ENCODE measurements around the gene PAPPA2.

Gene PAPPA2

GRCh38 chr1:176847052-176847451 lies 384.1 kb downstream of the PAPPA2 start:
- no peak overlapping the region for H3K4me3 ChIP-seq (ENCODE audit: low read length)
- TF ChIP-seq CTCF (conservative IDR thresholded peaks at IDR 0.05; ENCODE audit: low read length): no peak
- peak; percentile 23 for DNase-seq (ENCODE audit: low read depth)

GRCh38 chr1:176849281-176849680 lies 386.3 kb downstream of the PAPPA2 start:
- no peak overlapping the region for H3K4me3 ChIP-seq (ENCODE audit: low read length)
- TF ChIP-seq CTCF (conservative IDR thresholded peaks at IDR 0.05; ENCODE audit: low read length): no peak

GRCh38 chr1:176850871-176851270 lies 387.9 kb downstream of the PAPPA2 start:
- H3K4me3 ChIP-seq (ENCODE audit: low read length): no peak overlapping the region
- TF ChIP-seq CTCF (conservative IDR thresholded peaks at IDR 0.05; ENCODE audit: low read length): no peak
- DNase-seq (ENCODE audit: low read depth): no peak

More at GRCh38 chr1:176849281-176849680, 386.3 kb downstream of the PAPPA2 start:
- no peak for DNase-seq (ENCODE audit: low read depth)

- no peak for TF ChIP-seq CTCF (conservative IDR thresholded peaks at IDR 0.05; ENCODE audit: low read length)
- no peak overlapping the region for H3K4me3 ChIP-seq (ENCODE audit: low read length)
- DNase-seq (ENCODE audit: low read depth): no peak
Measured at GRCh38 chr1:176852124-176852523, 389.1 kb downstream of the PAPPA2 start.

GRCh38 chr1:176853503-176853902 lies 390.5 kb downstream of the PAPPA2 start:
- TF ChIP-seq CTCF (conservative IDR thresholded peaks at IDR 0.05; ENCODE audit: low read length): no peak
- no peak overlapping the region for H3K4me3 ChIP-seq (ENCODE audit: low read length)
- DNase-seq (ENCODE audit: low read depth): no peak

GRCh38 chr1:176854121-176854520 lies 391.1 kb downstream of the PAPPA2 start:
- H3K4me3 ChIP-seq (ENCODE audit: low read length): no peak overlapping the region
- TF ChIP-seq CTCF (conservative IDR thresholded peaks at IDR 0.05; ENCODE audit: low read length): no peak
- DNase-seq (ENCODE audit: low read depth): no peak

- TF ChIP-seq CTCF (conservative IDR thresholded peaks at IDR 0.05; ENCODE audit: low read length): no peak
- DNase-seq (ENCODE audit: low read depth): no peak
- no peak overlapping the region for H3K4me3 ChIP-seq (ENCODE audit: low read length)
Measured at GRCh38 chr1:176854758-176855745, 392.1 kb downstream of the PAPPA2 start.

All from AG10803 (cell line).